Sigmoid colon (tissue), 7 donors: ENCODE measurements around the gene ZFC3H1. TPM values are rescaled to one million over a fixed set of nuclear protein-coding genes. Genes with fewer than 3 reads are reported as not detected.

Experiments
- DNase-seq: peaks from one replicate; pipeline ENCODE4 v3.0.0-alpha.2; 2019
- H3K27ac ChIP-seq, 4 donors: fragments of 200-600 bp; sonication (generic); one replicate each; pipeline ENCODE4 v1.5.1; 2016 to 2019; ENCODE audit warnings: mild to moderate bottlenecking in 1 of 4
- H3K27me3 ChIP-seq, 3 donors: fragments of 200-600 bp; sonication (generic); one replicate each; pipeline ENCODE4 v1.5.1; 2019; ENCODE audit warnings: mild to moderate bottlenecking in 1 of 3
- H3K36me3 ChIP-seq, 4 donors: fragments of 200-600 bp; sonication (generic); one replicate each; pipeline ENCODE4 v1.5.1; 2016 to 2019
- H3K4me1 ChIP-seq, 4 donors: fragments of 200-600 bp; sonication (generic); one replicate each; pipeline ENCODE4 v1.5.1; 2017 to 2019
- H3K4me3 ChIP-seq, 4 donors: fragments of 200-600 bp; sonication (generic); one replicate each; pipeline ENCODE4 v1.5.1; 2017 to 2019; ENCODE audit warnings: mild to moderate bottlenecking in 2 of 4, moderate library complexity in 1 of 4
- H3K9me3 ChIP-seq, 4 donors: fragments of 200-600 bp in 3 of 4; sonication (generic) in 3 of 4; one replicate each; pipeline versions ENCODE4 v1.5.1 to v1.6.1; 2013 to 2019
- EP300 ChIP-seq, 4 donors: sonication (generic); formaldehyde crosslinking; IDR thresholded peaks; one replicate each; pipeline ENCODE4 v1.6.1; 2017; ENCODE audit warnings: antibody characterized with exemption in 4 of 4
- POLR2A ChIP-seq, 2 donors: fragments of 450-650 bp; IDR thresholded peaks; one replicate each; pipeline ENCODE4 v1.6.1; 2016; ENCODE audit warnings: antibody characterized with exemption in 2 of 2, mild to moderate bottlenecking in 2 of 2, moderate library complexity in 2 of 2
- POLR2AphosphoS5 ChIP-seq, 4 donors: sonication (generic); formaldehyde crosslinking; IDR thresholded peaks; one replicate each; pipeline ENCODE4 v1.6.1; 2017; ENCODE audit warnings: antibody characterized with exemption in 4 of 4
- WGBS, 2 donors: extraction: QIAGEN DNeasy Blood & Tissue Kit; methylation state at CpG; one replicate each; pipeline ENCODE4 v1.1.7; 2013; 5-methylcytosine and 5-hydroxymethylcytosine counted together
- intact Hi-C: fragments of 100-400 bp; cut with DNase I; formaldehyde crosslinking; loops from one replicate; pipeline ENCODE4 v1.15.1; 2023
- polyA plus RNA-seq, 3 donors: library from polyadenylated mRNA; stranded (reverse); fragments of 200-250 nt; gene quantifications; one replicate each; pipeline ENCODE4 v1.2.3, GENCODE V29; 2013
- total RNA-seq, 4 donors: library from RNA; depleted of rRNA; stranded (reverse); fragments of >200 nt; gene quantifications; one replicate each; pipeline ENCODE4 v1.1.0, GENCODE V29; 2016
- TF ChIP-seq, protein P1 (sequence below), 4 experiments: fragments of 450-650 bp in 3 of 4; fragments of 200-600 bp in 1 of 4; IDR thresholded peaks; one replicate each; pipeline ENCODE4 v1.5.1; 2016 to 2019; ENCODE audit warnings: antibody characterized with exemption in 4 of 4, mild to moderate bottlenecking in 3 of 4, moderate library complexity in 2 of 4
- donor health status: healthy with polysubstance abuse.
- donor health status: Bipolar disorder and iron deficiency.
- donor health status: healthy.

The ZFC3H1 gene
- total and polyA plus RNA-seq, 7 donors, result 3.0 to 87.8 (median 38.7) TPM

DNA sequence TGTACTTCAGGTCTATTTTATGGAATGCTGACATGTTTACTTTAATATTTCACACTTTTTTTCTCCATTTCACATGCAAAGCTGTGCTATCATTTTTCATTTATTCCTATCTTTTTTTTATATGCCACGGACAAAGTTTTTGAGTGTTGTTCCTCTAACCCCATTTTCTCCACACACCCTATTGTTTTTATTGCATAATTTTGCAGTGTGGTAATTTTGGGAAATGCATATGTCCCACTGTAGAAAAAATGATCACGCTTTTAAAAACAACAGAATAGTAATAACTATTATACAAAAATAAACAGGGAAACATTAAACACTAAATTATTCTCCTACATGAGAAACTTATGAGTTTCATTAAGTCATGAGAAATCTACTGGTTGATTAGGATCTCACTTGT lies 14.2 kb downstream of the ZFC3H1 start:
- no peaks in the 10 kb centered on the region for H3K27me3 ChIP-seq
- intact Hi-C loops, result no loop called here
- TF ChIP-seq EP300 (IDR thresholded peaks at IDR 0.05) (no peak), POLR2AphosphoS5 (IDR thresholded peaks at IDR 0.05) (no peak), POLR2A (IDR thresholded peaks at IDR 0.05) (no peak)
- TF ChIP-seq, protein P1, sequence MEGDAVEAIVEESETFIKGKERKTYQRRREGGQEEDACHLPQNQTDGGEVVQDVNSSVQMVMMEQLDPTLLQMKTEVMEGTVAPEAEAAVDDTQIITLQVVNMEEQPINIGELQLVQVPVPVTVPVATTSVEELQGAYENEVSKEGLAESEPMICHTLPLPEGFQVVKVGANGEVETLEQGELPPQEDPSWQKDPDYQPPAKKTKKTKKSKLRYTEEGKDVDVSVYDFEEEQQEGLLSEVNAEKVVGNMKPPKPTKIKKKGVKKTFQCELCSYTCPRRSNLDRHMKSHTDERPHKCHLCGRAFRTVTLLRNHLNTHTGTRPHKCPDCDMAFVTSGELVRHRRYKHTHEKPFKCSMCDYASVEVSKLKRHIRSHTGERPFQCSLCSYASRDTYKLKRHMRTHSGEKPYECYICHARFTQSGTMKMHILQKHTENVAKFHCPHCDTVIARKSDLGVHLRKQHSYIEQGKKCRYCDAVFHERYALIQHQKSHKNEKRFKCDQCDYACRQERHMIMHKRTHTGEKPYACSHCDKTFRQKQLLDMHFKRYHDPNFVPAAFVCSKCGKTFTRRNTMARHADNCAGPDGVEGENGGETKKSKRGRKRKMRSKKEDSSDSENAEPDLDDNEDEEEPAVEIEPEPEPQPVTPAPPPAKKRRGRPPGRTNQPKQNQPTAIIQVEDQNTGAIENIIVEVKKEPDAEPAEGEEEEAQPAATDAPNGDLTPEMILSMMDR (IDR thresholded peaks at IDR 0.05), result no peak
- H3K36me3 ChIP-seq, result peaks cover 2 to 57% (median 6%) of the 10 kb centered on the region in 4 donors
- no peaks in the 10 kb centered on the region for H3K9me3 ChIP-seq
- peaks cover 0 to 10% (median 2%) of the 10 kb centered on the region in 4 donors for H3K4me1 ChIP-seq
- WGBS, 2 donors, result 91% methylated on average over 2 of the region's 2 CpGs
- DNase-seq, result no peak
- H3K4me3 ChIP-seq, result no peak overlapping the region
- no peak overlapping the region for H3K27ac ChIP-seq

DNA sequence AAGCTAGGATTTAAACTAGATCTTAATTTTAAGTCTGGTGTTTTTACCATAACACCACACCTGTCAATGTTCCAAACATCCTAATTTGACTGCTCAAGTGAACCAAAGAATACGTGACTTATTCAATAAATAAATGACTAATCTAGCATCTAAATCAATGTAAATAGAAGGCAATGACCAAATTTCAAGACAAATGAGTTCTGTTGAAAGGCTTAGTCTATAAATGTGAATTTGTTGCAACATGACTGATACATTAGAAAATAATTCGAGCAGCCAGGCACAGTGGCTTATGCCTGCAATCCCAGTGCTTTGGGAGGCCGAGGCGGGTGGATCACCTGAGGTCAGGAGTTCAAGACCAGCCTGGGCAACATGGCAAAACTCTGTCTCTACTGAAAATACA lies 15.1 kb downstream of the ZFC3H1 start:
- H3K27me3 ChIP-seq, result no peaks in the 10 kb centered on the region
- no peak for DNase-seq
- H3K36me3 ChIP-seq, result peaks cover 3 to 59% (median 12%) of the 10 kb centered on the region in 4 donors
- H3K27ac ChIP-seq, result no peak overlapping the region
- TF ChIP-seq POLR2A (IDR thresholded peaks at IDR 0.05), result no peak
- TF ChIP-seq, protein P1 (IDR thresholded peaks at IDR 0.05), result no peak
- no peak for TF ChIP-seq EP300 (IDR thresholded peaks at IDR 0.05)
- no peak for TF ChIP-seq POLR2AphosphoS5 (IDR thresholded peaks at IDR 0.05)
- H3K4me1 ChIP-seq, result peaks cover 0 to 4% (median 2%) of the 10 kb centered on the region in 4 donors
- WGBS, 2 donors, result 84 to 90% methylated on average over 4 of the region's 4 CpGs
- intact Hi-C loops, result no loop called here
- H3K9me3 ChIP-seq, result no peaks in the 10 kb centered on the region
- no peak overlapping the region for H3K4me3 ChIP-seq

- intact Hi-C loops, result no loop called here
- no peak overlapping the region for H3K27ac ChIP-seq
- DNase-seq, result no peak
- no peak for TF ChIP-seq EP300 (IDR thresholded peaks at IDR 0.05)
- TF ChIP-seq POLR2A (IDR thresholded peaks at IDR 0.05), result no peak
- TF ChIP-seq, protein P1 (IDR thresholded peaks at IDR 0.05), result no peak
- H3K36me3 ChIP-seq, result peaks cover 5 to 70% (median 21%) of the 10 kb centered on the region in 4 donors
- H3K9me3 ChIP-seq, result no peaks in the 10 kb centered on the region
- no peak overlapping the region for H3K4me3 ChIP-seq
- WGBS, 2 donors, result 97 to 98% methylated on average over 3 of the region's 3 CpGs
- peaks cover 0 to 4% (median 2%) of the 10 kb centered on the region in 4 donors for H3K4me1 ChIP-seq
- no peaks in the 10 kb centered on the region for H3K27me3 ChIP-seq
Measured at GRCh38 chr12:71646512-71646911, 17.1 kb downstream of the ZFC3H1 start.

DNA sequence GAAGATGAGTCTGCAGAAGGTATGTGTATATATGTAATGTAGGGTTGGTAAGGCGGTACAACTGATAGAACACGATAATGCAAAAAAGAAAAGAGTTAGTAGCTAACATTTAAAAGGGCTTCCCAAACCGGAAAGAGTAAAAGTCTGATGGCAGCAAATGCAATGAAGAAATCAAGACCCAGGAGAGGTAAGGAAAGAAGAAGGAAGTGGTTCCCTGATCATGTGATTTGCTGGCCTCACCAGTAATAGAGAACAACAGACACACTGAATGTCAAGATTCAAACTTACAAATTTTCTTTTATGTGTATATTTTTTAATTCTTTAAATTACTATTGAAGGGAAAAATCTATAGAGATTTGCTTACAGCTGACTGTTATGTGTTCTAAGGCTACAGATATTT lies 18.4 kb downstream of the ZFC3H1 start:
- Histone ChIP-seq H3K9me3 (no peaks in the 10 kb centered on the region), H3K4me1 (peaks cover 0 to 4% (median 0%) of the 10 kb centered on the region in 4 donors), H3K27ac (no peak overlapping the region), H3K27me3 (no peaks in the 10 kb centered on the region), H3K4me3 (no peak overlapping the region), H3K36me3 (peaks cover 5 to 82% (median 27%) of the 10 kb centered on the region in 4 donors)
- WGBS, 2 donors, result 73 to 89% methylated on average over 3 of the region's 3 CpGs
- TF ChIP-seq, protein P1 (IDR thresholded peaks at IDR 0.05), result no peak
- no peak for DNase-seq
- intact Hi-C loops, result no loop called here

DNA sequence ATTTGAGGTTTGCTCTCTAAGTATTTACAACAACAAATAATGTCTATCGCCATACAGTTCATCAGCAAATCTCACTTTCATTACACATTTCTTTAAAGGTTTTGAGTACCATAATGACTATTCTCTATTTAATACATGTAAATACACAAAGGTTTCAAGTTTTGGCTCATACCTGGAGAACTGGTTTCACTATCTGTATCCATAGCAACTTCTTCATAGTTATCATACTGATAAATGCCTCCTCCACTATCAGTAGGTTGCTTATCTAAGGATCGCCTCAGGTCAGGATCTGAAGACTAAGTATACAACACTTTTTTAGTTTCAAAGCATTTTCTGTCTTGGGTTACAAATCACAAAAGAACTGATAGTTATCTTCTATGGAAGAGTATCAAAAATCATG lies 21.4 kb downstream of the ZFC3H1 start:
- H3K9me3 ChIP-seq, result no peaks in the 10 kb centered on the region
- no peaks in the 10 kb centered on the region for H3K27me3 ChIP-seq
- H3K36me3 ChIP-seq, result peaks cover 5 to 93% (median 29%) of the 10 kb centered on the region in 4 donors
- WGBS, 2 donors, result 85 to 86% methylated on average over 2 of the region's 2 CpGs
- intact Hi-C loops, result no loop called here
- no peaks in the 10 kb centered on the region for H3K4me1 ChIP-seq
- TF ChIP-seq, protein P1 (IDR thresholded peaks at IDR 0.05), result no peak
- TF ChIP-seq EP300 (IDR thresholded peaks at IDR 0.05) (no peak), POLR2AphosphoS5 (IDR thresholded peaks at IDR 0.05) (no peak), POLR2A (IDR thresholded peaks at IDR 0.05) (no peak)
- no peak overlapping the region for H3K27ac ChIP-seq
- DNase-seq, result no peak
- no peak overlapping the region for H3K4me3 ChIP-seq
